Heart left ventricle (tissue), 13 donors: ENCODE data around the gene GGA2.

Source experiments
- CTCF ChIP-seq, 12 donors: fragments of 200-600 bp; sonication (generic) in 4 of 12; IDR thresholded peaks; one replicate each; pipeline versions ENCODE4 v1.5.0 to v1.8.0; 2018 to 2022; ENCODE audit warnings: antibody characterized with exemption in 12 of 12, mild to moderate bottlenecking in 5 of 12
- POLR2A ChIP-seq, 2 donors: fragments of 450-650 bp; IDR thresholded peaks; one replicate each; pipeline ENCODE4 v1.6.1; 2017; ENCODE audit warnings: antibody characterized with exemption in 2 of 2, mild to moderate bottlenecking in 2 of 2, moderate library complexity in 2 of 2
- donor health status: ischemic (EF 13 %, LVEDD 7.1; RV severe dilation, severe dysfunction).
- donor health status: DM: no; HTN: yes; CAD: no.
- donor health status: DM: no; HTN: no; CAD: no.
- donor health status: ischemic (EF 25% LVEDD 6.9; RV normal size, moderate dysfunction).
- donor health status: ischemic (EF 25% LVEDD 5.7; RV mildly dilated, moderate dysfunction).
- donor health status: ischemic (EF 35%, LVEDD 5.7; RV mildly dilated, moderate dysfunction).
- donor health status: nonischemic (EF 11% LVEDD 7.7; RV severe dilation, severe dysfunction).
- donor health status: DM: yes; HTN: yes; CAD: no.
- donor health status: PGD.
- donor health status: ischemic (EF 29% LVEDD 5.4; RV normal size, mild dysfunction).
- donor health status: nonischemic (EF 23%, LVEDD 6.1; RV moderate dilation, normal function).

- TF ChIP-seq CTCF (IDR thresholded peaks at IDR 0.05) (no peak), POLR2A (IDR thresholded peaks at IDR 0.05) (no peak)
These were observed 39.6 kb upstream of the GGA2 start for GRCh38 chr16:23549938-23550337.
